HCT116 (cell line): ENCODE results near the gene EXOSC5. TPM values are rescaled to one million over a fixed set of nuclear protein-coding genes. Genes with fewer than 3 reads are reported as not detected.

Source experiments
- ATAC-seq: fragments of 200-7000 bp; cut with Tn5 transposase; 2 replicates; pipeline ENCODE4 v1.9.1; 2020; ENCODE audit warnings: mild to moderate bottlenecking, moderate library complexity
- BruUV-seq: library from RNA; stranded (reverse); fragments of 400-500 nt; replicated peaks from 2 replicates; lab custom pipeline; 2021; lab: Mats Ljungman, UMichigan
- CTCF ChIA-PET: fragments of 300-600 bp; sonication (Branson Sonifier 250); formaldehyde crosslinking; loops from one replicate; lab custom pipeline; 2021; ENCODE audit warnings: antibody characterized with exemption; lab: Charles Lee
- POLR2A ChIA-PET: fragments of 300-600, 350-600 bp; sonication (Branson Sonifier 250); formaldehyde crosslinking; loops from one replicate; lab custom pipeline; 2021; ENCODE audit warnings: antibody characterized with exemption; lab: Charles Lee
- RAD21 ChIA-PET, 2 experiments: fragments of 300-600 bp; sonication (Branson Sonifier 250); formaldehyde crosslinking; loops; one replicate each; lab custom pipeline; 2023; ENCODE audit warnings: low total read pairs in 2 of 2; ENCODE audit not compliant: uncharacterized antibody in 2 of 2, unreplicated experiment in 2 of 2, low non-redundant PET in 1 of 2; lab: Charles Lee
- DNase-seq: peaks from one replicate; pipeline ENCODE4 v3.0.0-alpha.2; 2010; ENCODE audit warnings: low read depth, low spot score
- H2AFZ ChIP-seq: fragments of 200-600 bp; shearing (Covaris generic), sonication (generic); 2 replicates; pipeline ENCODE4 v1.6.1; 2017; ENCODE audit warnings: low read depth, mixed run types, mixed read lengths, antibody characterized with exemption, low read length; ENCODE audit not compliant: poor library complexity, severe bottlenecking
- H3K27ac ChIP-seq: 2 replicates; pipeline ENCODE4 v1.5.1; 2012; ENCODE audit warnings: low read depth, low read length
- H3K27me3 ChIP-seq: fragments of 200-600 bp; sonication (generic); 2 replicates; pipeline ENCODE4 v1.6.1; 2016; ENCODE audit warnings: mixed run types, low read length, mixed read lengths; ENCODE audit not compliant: insufficient read depth
- H3K36me3 ChIP-seq, 2 experiments: fragments of 200-500 bp in 1 of 2; fragments of 200-600 bp in 1 of 2; sonication (Bioruptor generic) in 1 of 2; sonication (generic) in 1 of 2; 2 replicates each; pipeline versions ENCODE4 v1.5.1 to v1.6.1; 2014 to 2016; ENCODE audit warnings: low read length in 2 of 2, inconsistent platforms in 1 of 2, mixed read lengths in 1 of 2, mixed run types in 1 of 2; ENCODE audit not compliant: insufficient read depth in 2 of 2, control insufficient read depth in 1 of 2
- H3K4me1 ChIP-seq, 2 experiments: fragments of 200-600 bp in 1 of 2; sonication (generic) in 1 of 2; 2 replicates each; pipeline versions ENCODE4 v1.5.1 to v1.6.1; 2012 to 2017; ENCODE audit warnings: low read length in 2 of 2, inconsistent platforms in 1 of 2, mild to moderate bottlenecking in 1 of 2, mixed read lengths in 1 of 2, mixed run types in 1 of 2, moderate library complexity in 1 of 2; ENCODE audit not compliant: insufficient read depth in 2 of 2, control insufficient read depth in 1 of 2
- H3K4me2 ChIP-seq: fragments of 200-600 bp; sonication (generic); 2 replicates; pipeline ENCODE4 v1.6.1; 2017; ENCODE audit warnings: mixed run types, low read length, mixed read lengths
- H3K4me3 ChIP-seq, 2 experiments: fragments of 200-600 bp in 1 of 2; sonication (generic) in 1 of 2; replicated peaks in 1 of 2; 2 replicates each; pipeline ENCODE4 v1.5.1; 2011 to 2016; ENCODE audit warnings: low read length in 2 of 2, control low read depth in 1 of 2, low read depth in 1 of 2, mild to moderate bottlenecking in 1 of 2, mixed read lengths in 1 of 2, mixed run types in 1 of 2
- H3K79me2 ChIP-seq: fragments of 200-600 bp; sonication (generic); 2 replicates; pipeline ENCODE4 v1.6.1; 2017; ENCODE audit warnings: mild to moderate bottlenecking, mixed run types, low read length, moderate library complexity, mixed read lengths; ENCODE audit not compliant: insufficient read depth
- H3K9ac ChIP-seq: fragments of 200-600 bp; sonication (generic); 2 replicates; pipeline ENCODE4 v1.6.1; 2016; ENCODE audit warnings: low read length, mixed read lengths
- H3K9me2 ChIP-seq: fragments of 200-600 bp; sonication (generic), shearing (Covaris generic); 2 replicates; pipeline ENCODE4 v1.6.1; 2017; ENCODE audit warnings: mixed run types, mild to moderate bottlenecking, moderate library complexity; ENCODE audit not compliant: insufficient read depth
- H3K9me3 ChIP-seq, 2 experiments: fragments of 200-500 bp in 1 of 2; fragments of 200-600 bp in 1 of 2; sonication (Bioruptor generic) in 1 of 2; sonication (generic) in 1 of 2; 2 replicates each; pipeline ENCODE4 v1.6.1; 2014 to 2017; ENCODE audit warnings: low read length in 2 of 2, mixed read lengths in 2 of 2, inconsistent platforms in 1 of 2, low read depth in 1 of 2, mild to moderate bottlenecking in 1 of 2, mixed run types in 1 of 2, moderate library complexity in 1 of 2; ENCODE audit not compliant: control insufficient read depth in 1 of 2, insufficient read depth in 1 of 2
- H4K20me1 ChIP-seq: fragments of 200-600 bp; sonication (generic), shearing (Covaris generic); 2 replicates; pipeline ENCODE4 v1.6.1; 2017; ENCODE audit warnings: mixed run types, mild to moderate bottlenecking, moderate library complexity; ENCODE audit not compliant: insufficient read depth
- CBX3 ChIP-seq: IDR thresholded peaks from 2 replicates; pipeline ENCODE4 v1.6.1; 2012; ENCODE audit warnings: low read depth
- CEBPB ChIP-seq: IDR thresholded peaks from 2 replicates; pipeline ENCODE4 v1.6.1; 2012; ENCODE audit warnings: low read depth
- EGR1 ChIP-seq: IDR thresholded peaks from 2 replicates; pipeline ENCODE4 v1.6.1; 2012; ENCODE audit warnings: low read depth
- ELF1 ChIP-seq: IDR thresholded peaks from 2 replicates; pipeline ENCODE4 v1.6.1; 2012; ENCODE audit warnings: low read depth, borderline replicate concordance
- RAD21 ChIP-seq: IDR thresholded peaks from 2 replicates; pipeline ENCODE4 v1.6.1; 2012; ENCODE audit warnings: low read depth, mild to moderate bottlenecking
- SIN3A ChIP-seq: IDR thresholded peaks from 2 replicates; pipeline ENCODE4 v1.6.1; 2012; ENCODE audit warnings: low read depth
- SP1 ChIP-seq: IDR thresholded peaks from 2 replicates; pipeline ENCODE4 v1.6.1; 2012; ENCODE audit warnings: low read depth
- SRF ChIP-seq: IDR thresholded peaks from 2 replicates; pipeline ENCODE4 v1.6.1; 2012; ENCODE audit warnings: low read depth
- YY1 ChIP-seq: IDR thresholded peaks from 2 replicates; pipeline ENCODE4 v1.6.1; 2011; ENCODE audit warnings: low read length, low read depth, moderate library complexity, mild to moderate bottlenecking; ENCODE audit not compliant: insufficient replicate concordance; ENCODE audit errors: extremely low read depth
- intact Hi-C: fragments of 100-400 bp; cut with micrococcal nuclease; formaldehyde crosslinking; loops from 2 replicates; pipeline ENCODE4 v1.10.0; 2022
- total RNA-seq: library from RNA; stranded (reverse); gene quantifications from one replicate; pipeline ENCODE4 v1.2.1, GENCODE V29; 2021; ENCODE audit not compliant: unreplicated experiment
- TF ChIP-seq, protein P1 (sequence below), 3 experiments: fragments of 200-600 bp in 1 of 3; sonication (generic) in 1 of 3; IDR thresholded peaks in 2 of 3; conservative IDR thresholded peaks in 1 of 3; 2 replicates each; pipeline ENCODE4 v1.5.1; 2012 to 2017; ENCODE audit warnings: low read depth in 2 of 3, low read length in 2 of 3, antibody characterized with exemption in 1 of 3, borderline replicate concordance in 1 of 3, control low read depth in 1 of 3, mild to moderate bottlenecking in 1 of 3, mixed read lengths in 1 of 3, mixed run types in 1 of 3, moderate library complexity in 1 of 3; ENCODE audit not compliant: insufficient read depth in 1 of 3
- TF ChIP-seq, protein P2 (sequence below): IDR thresholded peaks from 2 replicates; pipeline ENCODE4 v1.6.1; 2012

The EXOSC5 gene
- total RNA-seq, 1 experiment from 2014 or later = 57.5 TPM

DNA sequence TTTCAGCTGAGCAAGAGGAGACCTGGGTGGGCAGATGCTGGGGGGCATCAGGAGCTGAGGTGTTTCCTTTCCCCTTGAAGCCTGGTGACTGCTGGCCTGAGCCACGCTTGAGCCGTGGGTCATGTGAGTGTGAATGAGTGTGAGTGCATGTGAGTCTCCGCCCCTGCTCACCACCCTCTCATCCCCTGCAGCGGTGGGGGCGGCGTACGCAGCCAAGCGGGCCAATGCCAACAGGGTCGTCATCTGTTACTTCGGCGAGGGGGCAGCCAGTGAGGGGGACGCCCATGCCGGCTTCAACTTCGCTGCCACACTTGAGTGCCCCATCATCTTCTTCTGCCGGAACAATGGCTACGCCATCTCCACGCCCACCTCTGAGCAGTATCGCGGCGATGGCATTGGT lies 24.8 kb upstream of the EXOSC5 start:
- CTCF ChIA-PET = no interaction called here
- no peak overlapping the region for H3K27ac ChIP-seq
- no peak overlapping the region for H3K9ac ChIP-seq
- no peak overlapping the region for H3K4me2 ChIP-seq
- no peak overlapping the region for H3K4me3 ChIP-seq
- no TSS peak for BruUV-seq
- TF ChIP-seq EGR1 (no peak), SRF (no peak), CBX3 (no peak)
- TF ChIP-seq, protein P1, sequence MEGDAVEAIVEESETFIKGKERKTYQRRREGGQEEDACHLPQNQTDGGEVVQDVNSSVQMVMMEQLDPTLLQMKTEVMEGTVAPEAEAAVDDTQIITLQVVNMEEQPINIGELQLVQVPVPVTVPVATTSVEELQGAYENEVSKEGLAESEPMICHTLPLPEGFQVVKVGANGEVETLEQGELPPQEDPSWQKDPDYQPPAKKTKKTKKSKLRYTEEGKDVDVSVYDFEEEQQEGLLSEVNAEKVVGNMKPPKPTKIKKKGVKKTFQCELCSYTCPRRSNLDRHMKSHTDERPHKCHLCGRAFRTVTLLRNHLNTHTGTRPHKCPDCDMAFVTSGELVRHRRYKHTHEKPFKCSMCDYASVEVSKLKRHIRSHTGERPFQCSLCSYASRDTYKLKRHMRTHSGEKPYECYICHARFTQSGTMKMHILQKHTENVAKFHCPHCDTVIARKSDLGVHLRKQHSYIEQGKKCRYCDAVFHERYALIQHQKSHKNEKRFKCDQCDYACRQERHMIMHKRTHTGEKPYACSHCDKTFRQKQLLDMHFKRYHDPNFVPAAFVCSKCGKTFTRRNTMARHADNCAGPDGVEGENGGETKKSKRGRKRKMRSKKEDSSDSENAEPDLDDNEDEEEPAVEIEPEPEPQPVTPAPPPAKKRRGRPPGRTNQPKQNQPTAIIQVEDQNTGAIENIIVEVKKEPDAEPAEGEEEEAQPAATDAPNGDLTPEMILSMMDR (IDR thresholded peaks at IDR 0.05 in 2 of 3, conservative IDR thresholded peaks at IDR 0.05 in 1 of 3; ENCODE audit: borderline replicate concordance in 1 of 3, insufficient read depth in 1 of 3, low read depth in 2 of 3, low read length in 2 of 3) = no peak
- TF ChIP-seq, all 23 proteins: peak for 0
- ATAC-seq (no peak), DNase-seq (no peak)
- H3K36me3 ChIP-seq = peaks cover 3% of the 10 kb centered on the region in 2 experiments; a peak in 2 of 4 replicates
- H2AFZ ChIP-seq = no peak overlapping the region
- no peaks in the 10 kb centered on the region for H3K9me2 ChIP-seq
- H3K27me3 ChIP-seq = no peaks in the 10 kb centered on the region
- H3K9me3 ChIP-seq = no peaks in the 10 kb centered on the region
- intact Hi-C loops = no loop called here
- peaks cover 0 to 2% of the 10 kb centered on the region in 2 experiments; a peak in 2 of 4 replicates for H3K4me1 ChIP-seq
- H3K79me2 ChIP-seq = no peaks in the 10 kb centered on the region
- H4K20me1 ChIP-seq = no peaks in the 10 kb centered on the region
- RAD21 ChIA-PET = no interaction called here
- POLR2A ChIA-PET = no interaction called here

DNA sequence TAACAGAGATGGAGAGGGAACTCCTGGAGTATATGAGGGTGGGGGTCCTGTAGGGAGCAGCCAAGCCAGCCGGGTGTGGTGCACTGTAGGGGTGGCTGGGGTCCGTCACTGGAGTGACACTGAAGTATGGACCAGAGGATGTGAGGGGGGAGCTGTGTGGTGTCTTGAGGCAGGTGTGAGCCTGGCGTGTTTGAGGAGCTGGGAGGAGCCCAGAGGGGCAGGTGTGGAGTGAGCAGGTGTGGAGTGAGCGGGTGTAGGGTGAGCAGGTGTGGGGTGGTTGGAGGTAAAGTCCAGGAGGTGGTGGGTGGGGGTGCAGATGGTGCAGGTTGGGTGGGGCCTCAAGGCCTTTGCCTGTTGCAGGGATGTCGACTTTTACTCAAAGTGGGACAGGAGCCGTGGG lies 24.2 kb upstream of the EXOSC5 start:
- Histone ChIP-seq H3K79me2 (no peaks in the 10 kb centered on the region), H3K27me3 (no peaks in the 10 kb centered on the region), H3K27ac (no peak overlapping the region), H3K36me3 (peaks cover 3% of the 10 kb centered on the region in 2 experiments; a peak in 2 of 4 replicates), H2AFZ (no peak overlapping the region), H3K4me1 (no peaks in the 10 kb centered on the region), H4K20me1 (no peaks in the 10 kb centered on the region), H3K9me2 (no peaks in the 10 kb centered on the region), H3K9me3 (no peaks in the 10 kb centered on the region), H3K9ac (no peak overlapping the region), H3K4me2 (no peak overlapping the region), H3K4me3 (no peak overlapping the region)
- POLR2A ChIA-PET = no interaction called here
- BruUV-seq = no TSS peak
- no peak for ATAC-seq
- intact Hi-C loops = no loop called here
- CTCF ChIA-PET = no interaction called here
- RAD21 ChIA-PET = no interaction called here
- DNase-seq = no peak
- TF ChIP-seq SP1 (no peak), YY1 (no peak), RAD21 (no peak), ELF1 (no peak), CEBPB (no peak), SIN3A (no peak)
- TF ChIP-seq, protein P2, sequence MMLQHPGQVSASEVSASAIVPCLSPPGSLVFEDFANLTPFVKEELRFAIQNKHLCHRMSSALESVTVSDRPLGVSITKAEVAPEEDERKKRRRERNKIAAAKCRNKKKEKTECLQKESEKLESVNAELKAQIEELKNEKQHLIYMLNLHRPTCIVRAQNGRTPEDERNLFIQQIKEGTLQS = no peak
